Endothelial cell (in vitro differentiated cells): ENCODE data around the gene PIEZO1. TPM values are rescaled to one million over a fixed set of nuclear protein-coding genes. Genes with fewer than 3 reads are reported as not detected.

ENCODE experiments used
- DNase-seq: peaks from one replicate; pipeline ENCODE4 v3.0.0; 2021; ENCODE audit warnings: low spot score
- H3K27ac Mint-ChIP-seq: one replicate; pipeline ENCODE4 v1.8.0; 2021; ENCODE audit warnings: mixed read lengths, inconsistent platforms; ENCODE audit not compliant: unreplicated experiment
- H3K27me3 Mint-ChIP-seq: one replicate; pipeline ENCODE4 v1.8.0; 2021; ENCODE audit warnings: mild to moderate bottlenecking, moderate library complexity, mixed read lengths, inconsistent platforms; ENCODE audit not compliant: unreplicated experiment
- H3K36me3 Mint-ChIP-seq: one replicate; pipeline ENCODE4 v1.8.0; 2021; ENCODE audit warnings: mild to moderate bottlenecking, low read depth, mixed read lengths, inconsistent platforms; ENCODE audit not compliant: unreplicated experiment
- H3K4me1 Mint-ChIP-seq: one replicate; pipeline ENCODE4 v1.8.0; 2021; ENCODE audit warnings: mild to moderate bottlenecking, mixed read lengths, inconsistent platforms; ENCODE audit not compliant: unreplicated experiment
- H3K4me3 Mint-ChIP-seq: one replicate; pipeline ENCODE4 v1.8.0; 2021; ENCODE audit warnings: mild to moderate bottlenecking, mixed read lengths, inconsistent platforms; ENCODE audit not compliant: unreplicated experiment
- H3K9me3 Mint-ChIP-seq: one replicate; pipeline ENCODE4 v1.8.0; 2021; ENCODE audit warnings: mixed read lengths, inconsistent platforms; ENCODE audit not compliant: unreplicated experiment
- total RNA-seq: library from RNA; stranded (reverse); fragmentation: NEBNext Ultra II Directional; extraction: Animal tissue kit (Norgen Biotek cat#: 25700); gene quantifications from one replicate; pipeline ENCODE4 v1.2.1, GENCODE V29; 2021; ENCODE audit not compliant: unreplicated experiment
- TF ChIP-seq, protein P1 (sequence below): fragments of 200-600 bp; sonication (generic); IDR thresholded peaks from one replicate; pipeline ENCODE4 v1.5.0; 2021; ENCODE audit warnings: antibody characterized with exemption; ENCODE audit not compliant: unreplicated experiment

PIEZO1 gene
- total RNA-seq, 1 donor from 2014 or later, result 428 TPM

DNA sequence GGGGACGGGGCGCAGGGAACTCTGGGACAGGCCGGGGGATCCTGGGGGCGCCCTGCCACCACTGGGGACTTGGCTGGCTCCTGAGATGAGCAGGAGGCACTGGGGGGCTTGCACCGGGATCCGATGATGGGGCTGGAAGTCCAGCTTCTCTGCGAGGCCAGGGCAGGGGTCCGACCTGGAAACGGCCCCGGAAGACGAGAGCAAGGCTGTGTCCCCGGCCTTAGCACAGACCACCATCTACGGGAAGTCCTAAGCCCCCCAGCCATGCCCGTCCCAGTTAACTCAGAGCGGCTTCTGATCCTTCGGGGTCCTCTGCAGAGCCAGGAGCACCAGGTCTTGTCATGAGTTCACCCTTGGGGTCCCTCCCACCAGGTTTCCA, 19.1 kb upstream of the PIEZO1 start:
- TF ChIP-seq, protein P1, sequence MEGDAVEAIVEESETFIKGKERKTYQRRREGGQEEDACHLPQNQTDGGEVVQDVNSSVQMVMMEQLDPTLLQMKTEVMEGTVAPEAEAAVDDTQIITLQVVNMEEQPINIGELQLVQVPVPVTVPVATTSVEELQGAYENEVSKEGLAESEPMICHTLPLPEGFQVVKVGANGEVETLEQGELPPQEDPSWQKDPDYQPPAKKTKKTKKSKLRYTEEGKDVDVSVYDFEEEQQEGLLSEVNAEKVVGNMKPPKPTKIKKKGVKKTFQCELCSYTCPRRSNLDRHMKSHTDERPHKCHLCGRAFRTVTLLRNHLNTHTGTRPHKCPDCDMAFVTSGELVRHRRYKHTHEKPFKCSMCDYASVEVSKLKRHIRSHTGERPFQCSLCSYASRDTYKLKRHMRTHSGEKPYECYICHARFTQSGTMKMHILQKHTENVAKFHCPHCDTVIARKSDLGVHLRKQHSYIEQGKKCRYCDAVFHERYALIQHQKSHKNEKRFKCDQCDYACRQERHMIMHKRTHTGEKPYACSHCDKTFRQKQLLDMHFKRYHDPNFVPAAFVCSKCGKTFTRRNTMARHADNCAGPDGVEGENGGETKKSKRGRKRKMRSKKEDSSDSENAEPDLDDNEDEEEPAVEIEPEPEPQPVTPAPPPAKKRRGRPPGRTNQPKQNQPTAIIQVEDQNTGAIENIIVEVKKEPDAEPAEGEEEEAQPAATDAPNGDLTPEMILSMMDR, result no peak
- no peaks in the 10 kb centered on the region for H3K4me1 Mint-ChIP-seq
- no peak for DNase-seq
- H3K9me3 Mint-ChIP-seq, result no peaks in the 10 kb centered on the region
- no peaks in the 10 kb centered on the region for H3K36me3 Mint-ChIP-seq
- peak overlapping the region; percentile 78 for H3K4me3 Mint-ChIP-seq
- peaks cover 6% of the 10 kb centered on the region for H3K27me3 Mint-ChIP-seq
- H3K27ac Mint-ChIP-seq, result no peak overlapping the region

GRCh38 chr16:88803264-88803987, 18.4 kb upstream of the PIEZO1 start, which contains the start of gene CDT1:
TSS of gene CDT1 (plus strand) at chr16:88803789. CDS start at chr16:88803832, 43 bp downstream.
- Mint-ChIP-seq H3K4me3 (peak within 1 kb of the TSS; percentile 85), H3K27ac (peak within 1 kb of the TSS; percentile 36), H3K9me3 (no peaks in the 10 kb centered on the region), H3K36me3 (no peaks in the 10 kb centered on the region), H3K4me1 (no peaks in the 10 kb centered on the region), H3K27me3 (peaks cover 6% of the 10 kb centered on the region)
- TF ChIP-seq, protein P1, result no peak
- DNase-seq, result peak; percentile 86

DNA sequence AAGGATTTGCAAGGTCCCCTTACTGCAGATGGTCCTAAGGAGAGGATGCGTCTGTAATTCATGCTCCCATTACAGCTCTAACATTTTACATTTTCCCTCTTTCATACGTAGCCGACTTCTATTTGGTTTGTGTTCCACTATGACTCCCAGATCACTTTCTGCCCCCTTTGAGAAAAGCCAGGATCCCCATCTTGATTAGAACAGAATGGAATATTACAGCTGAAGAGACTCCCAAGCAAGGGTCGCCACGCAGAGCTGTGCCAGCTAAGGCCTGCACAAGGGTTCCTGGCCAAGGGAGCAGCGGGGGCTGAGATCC, 15.2 kb upstream of the PIEZO1 start:
- DNase-seq, result no peak
- Mint-ChIP-seq H3K9me3 (no peaks in the 10 kb centered on the region), H3K4me1 (no peaks in the 10 kb centered on the region), H3K27ac (no peak overlapping the region), H3K4me3 (peak overlapping the region; percentile 19), H3K27me3 (peaks cover 4% of the 10 kb centered on the region), H3K36me3 (no peaks in the 10 kb centered on the region)
- TF ChIP-seq, protein P1, result no peak

- H3K27me3 Mint-ChIP-seq, result peaks cover 4% of the 10 kb centered on the region
- H3K4me1 Mint-ChIP-seq, result no peaks in the 10 kb centered on the region
- TF ChIP-seq, protein P1, result no peak
- H3K36me3 Mint-ChIP-seq, result no peaks in the 10 kb centered on the region
- H3K9me3 Mint-ChIP-seq, result no peaks in the 10 kb centered on the region
- DNase-seq, result no peak
- no peak overlapping the region for H3K4me3 Mint-ChIP-seq
- H3K27ac Mint-ChIP-seq, result no peak overlapping the region
These were observed 14.7 kb upstream of the PIEZO1 start for GRCh38 chr16:88799569-88800276.
